ENCODE measurements around the gene DUS2. TPM values are rescaled to one million over a fixed set of nuclear protein-coding genes. Genes with fewer than 3 reads are reported as not detected.
A peak's percentile ranks its signal among the peaks of the same experiment; 100 is the strongest.

Gene DUS2
- total RNA-seq, 1 experiment from 2014 or later = 27.3 TPM

DNA sequence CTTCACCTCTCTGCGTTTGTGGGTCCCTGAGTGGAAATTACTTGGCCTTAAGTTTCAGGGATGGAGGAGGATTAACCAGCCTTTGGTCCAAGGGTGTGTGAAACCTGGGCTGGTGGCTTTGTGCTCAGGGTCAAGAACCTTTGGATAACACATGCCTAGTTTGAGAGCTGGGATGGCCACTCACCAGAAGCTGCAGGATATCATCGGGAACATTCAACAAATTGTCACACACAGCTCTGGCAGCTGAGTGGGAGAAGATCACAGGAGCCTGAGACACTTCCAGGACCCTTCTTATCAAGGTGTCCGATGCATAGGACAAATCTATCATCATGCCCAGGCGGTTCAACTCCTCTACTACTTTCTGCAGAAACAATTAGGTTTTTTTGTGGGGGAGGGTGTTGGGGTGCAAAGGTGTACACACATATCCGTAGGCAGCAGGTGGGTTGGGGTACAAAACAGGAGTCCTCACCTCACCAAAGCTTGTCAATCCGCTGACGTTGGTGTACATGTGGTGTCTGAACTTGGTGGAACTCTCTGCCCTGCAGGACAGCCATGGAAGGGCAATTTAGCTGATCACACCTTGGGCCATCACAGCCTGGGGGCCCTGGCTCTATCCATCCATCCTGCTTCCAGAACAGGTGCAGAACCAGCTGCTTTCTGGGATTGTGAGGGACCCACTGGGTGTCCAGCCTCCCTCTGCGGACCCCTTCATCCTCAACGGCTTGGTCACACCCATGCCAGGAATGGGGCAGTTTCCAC lies 45.4 kb upstream of the DUS2 start:
- Histone ChIP-seq H3K27ac (ENCODE audit: low read depth, low read length) (no peak overlapping the region), H3K4me3 (replicated peaks in 1 of 2; ENCODE audit: low read depth in 1 of 2, low read length in 2 of 2) (no peak overlapping the region), H2AFZ (ENCODE audit: low read depth, low read length, poor library complexity, severe bottlenecking) (no peak overlapping the region), H3K9ac (ENCODE audit: low read length) (no peak overlapping the region), H3K27me3 (ENCODE audit: insufficient read depth, low read length) (no peaks in the 10 kb centered on the region), H3K4me2 (ENCODE audit: low read length) (no peak overlapping the region), H3K36me3 (ENCODE audit: control insufficient read depth in 1 of 2, insufficient read depth in 2 of 2, low read length in 2 of 2) (no peaks in the 10 kb centered on the region), H3K4me1 (ENCODE audit: control insufficient read depth in 1 of 2, insufficient read depth in 2 of 2, low read length in 2 of 2) (no peaks in the 10 kb centered on the region), H3K79me2 (ENCODE audit: insufficient read depth, low read length) (no peaks in the 10 kb centered on the region), H3K9me3 (ENCODE audit: control insufficient read depth in 1 of 2, insufficient read depth in 1 of 2, low read depth in 1 of 2, low read length in 2 of 2) (no peaks in the 10 kb centered on the region), H3K9me2 (ENCODE audit: insufficient read depth) (no peaks in the 10 kb centered on the region), H4K20me1 (ENCODE audit: insufficient read depth) (no peaks in the 10 kb centered on the region)
- no TSS peak for BruUV-seq (replicated peaks)
- ATAC-seq (peak; percentile 57), DNase-seq (ENCODE audit: low read depth, low spot score) (no peak)
- ChIA-PET POLR2A (no interaction called here), RAD21 (ENCODE audit: low non-redundant PET in 1 of 2, low total read pairs in 2 of 2, uncharacterized antibody in 2 of 2, unreplicated experiment in 2 of 2) (no interaction called here), CTCF (no interaction called here)
- intact Hi-C loops (cut with micrococcal nuclease) = no loop called here
- no peak for TF ChIP-seq YY1 (IDR thresholded peaks at IDR 0.05; ENCODE audit: extremely low read depth, insufficient replicate concordance, low read depth, low read length)
- no peak for TF ChIP-seq ZFX (IDR thresholded peaks at IDR 0.05)
- TF ChIP-seq, protein P1, sequence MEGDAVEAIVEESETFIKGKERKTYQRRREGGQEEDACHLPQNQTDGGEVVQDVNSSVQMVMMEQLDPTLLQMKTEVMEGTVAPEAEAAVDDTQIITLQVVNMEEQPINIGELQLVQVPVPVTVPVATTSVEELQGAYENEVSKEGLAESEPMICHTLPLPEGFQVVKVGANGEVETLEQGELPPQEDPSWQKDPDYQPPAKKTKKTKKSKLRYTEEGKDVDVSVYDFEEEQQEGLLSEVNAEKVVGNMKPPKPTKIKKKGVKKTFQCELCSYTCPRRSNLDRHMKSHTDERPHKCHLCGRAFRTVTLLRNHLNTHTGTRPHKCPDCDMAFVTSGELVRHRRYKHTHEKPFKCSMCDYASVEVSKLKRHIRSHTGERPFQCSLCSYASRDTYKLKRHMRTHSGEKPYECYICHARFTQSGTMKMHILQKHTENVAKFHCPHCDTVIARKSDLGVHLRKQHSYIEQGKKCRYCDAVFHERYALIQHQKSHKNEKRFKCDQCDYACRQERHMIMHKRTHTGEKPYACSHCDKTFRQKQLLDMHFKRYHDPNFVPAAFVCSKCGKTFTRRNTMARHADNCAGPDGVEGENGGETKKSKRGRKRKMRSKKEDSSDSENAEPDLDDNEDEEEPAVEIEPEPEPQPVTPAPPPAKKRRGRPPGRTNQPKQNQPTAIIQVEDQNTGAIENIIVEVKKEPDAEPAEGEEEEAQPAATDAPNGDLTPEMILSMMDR (IDR thresholded peaks at IDR 0.05 in 2 of 3, conservative IDR thresholded peaks at IDR 0.05 in 1 of 3; ENCODE audit: borderline replicate concordance in 1 of 3, insufficient read depth in 1 of 3, low read depth in 2 of 3, low read length in 2 of 3) = no peak
- no peak for TF ChIP-seq POLR2AphosphoS5 (IDR thresholded peaks at IDR 0.05; ENCODE audit: low read depth, low read length)
- TF ChIP-seq TCF7L2 (IDR thresholded peaks at IDR 0.05; ENCODE audit: borderline replicate concordance, extremely low read depth, insufficient read depth, insufficient read length) = no peak
- no peak for TF ChIP-seq ELF1 (IDR thresholded peaks at IDR 0.05; ENCODE audit: borderline replicate concordance, low read depth)
- TF ChIP-seq ZNF274 (IDR thresholded peaks at IDR 0.05; ENCODE audit: low read depth, low read length) = no peak
- TF ChIP-seq, protein P2, sequence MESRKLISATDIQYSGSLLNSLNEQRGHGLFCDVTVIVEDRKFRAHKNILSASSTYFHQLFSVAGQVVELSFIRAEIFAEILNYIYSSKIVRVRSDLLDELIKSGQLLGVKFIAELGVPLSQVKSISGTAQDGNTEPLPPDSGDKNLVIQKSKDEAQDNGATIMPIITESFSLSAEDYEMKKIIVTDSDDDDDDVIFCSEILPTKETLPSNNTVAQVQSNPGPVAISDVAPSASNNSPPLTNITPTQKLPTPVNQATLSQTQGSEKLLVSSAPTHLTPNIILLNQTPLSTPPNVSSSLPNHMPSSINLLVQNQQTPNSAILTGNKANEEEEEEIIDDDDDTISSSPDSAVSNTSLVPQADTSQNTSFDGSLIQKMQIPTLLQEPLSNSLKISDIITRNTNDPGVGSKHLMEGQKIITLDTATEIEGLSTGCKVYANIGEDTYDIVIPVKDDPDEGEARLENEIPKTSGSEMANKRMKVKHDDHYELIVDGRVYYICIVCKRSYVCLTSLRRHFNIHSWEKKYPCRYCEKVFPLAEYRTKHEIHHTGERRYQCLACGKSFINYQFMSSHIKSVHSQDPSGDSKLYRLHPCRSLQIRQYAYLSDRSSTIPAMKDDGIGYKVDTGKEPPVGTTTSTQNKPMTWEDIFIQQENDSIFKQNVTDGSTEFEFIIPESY (IDR thresholded peaks at IDR 0.05; ENCODE audit: extremely low read depth, insufficient replicate concordance, low read length) = no peak
- TF ChIP-seq SIN3A (IDR thresholded peaks at IDR 0.05; ENCODE audit: low read depth) = no peak
- TF ChIP-seq EZH2phosphoT487 (IDR thresholded peaks at IDR 0.05; ENCODE audit: borderline replicate concordance) = no peak
- TF ChIP-seq, protein P3, sequence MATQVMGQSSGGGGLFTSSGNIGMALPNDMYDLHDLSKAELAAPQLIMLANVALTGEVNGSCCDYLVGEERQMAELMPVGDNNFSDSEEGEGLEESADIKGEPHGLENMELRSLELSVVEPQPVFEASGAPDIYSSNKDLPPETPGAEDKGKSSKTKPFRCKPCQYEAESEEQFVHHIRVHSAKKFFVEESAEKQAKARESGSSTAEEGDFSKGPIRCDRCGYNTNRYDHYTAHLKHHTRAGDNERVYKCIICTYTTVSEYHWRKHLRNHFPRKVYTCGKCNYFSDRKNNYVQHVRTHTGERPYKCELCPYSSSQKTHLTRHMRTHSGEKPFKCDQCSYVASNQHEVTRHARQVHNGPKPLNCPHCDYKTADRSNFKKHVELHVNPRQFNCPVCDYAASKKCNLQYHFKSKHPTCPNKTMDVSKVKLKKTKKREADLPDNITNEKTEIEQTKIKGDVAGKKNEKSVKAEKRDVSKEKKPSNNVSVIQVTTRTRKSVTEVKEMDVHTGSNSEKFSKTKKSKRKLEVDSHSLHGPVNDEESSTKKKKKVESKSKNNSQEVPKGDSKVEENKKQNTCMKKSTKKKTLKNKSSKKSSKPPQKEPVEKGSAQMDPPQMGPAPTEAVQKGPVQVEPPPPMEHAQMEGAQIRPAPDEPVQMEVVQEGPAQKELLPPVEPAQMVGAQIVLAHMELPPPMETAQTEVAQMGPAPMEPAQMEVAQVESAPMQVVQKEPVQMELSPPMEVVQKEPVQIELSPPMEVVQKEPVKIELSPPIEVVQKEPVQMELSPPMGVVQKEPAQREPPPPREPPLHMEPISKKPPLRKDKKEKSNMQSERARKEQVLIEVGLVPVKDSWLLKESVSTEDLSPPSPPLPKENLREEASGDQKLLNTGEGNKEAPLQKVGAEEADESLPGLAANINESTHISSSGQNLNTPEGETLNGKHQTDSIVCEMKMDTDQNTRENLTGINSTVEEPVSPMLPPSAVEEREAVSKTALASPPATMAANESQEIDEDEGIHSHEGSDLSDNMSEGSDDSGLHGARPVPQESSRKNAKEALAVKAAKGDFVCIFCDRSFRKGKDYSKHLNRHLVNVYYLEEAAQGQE (IDR thresholded peaks at IDR 0.05; ENCODE audit: low read depth) = no peak
- TF ChIP-seq JUND (IDR thresholded peaks at IDR 0.05) = no peak
- TF ChIP-seq, protein P4, sequence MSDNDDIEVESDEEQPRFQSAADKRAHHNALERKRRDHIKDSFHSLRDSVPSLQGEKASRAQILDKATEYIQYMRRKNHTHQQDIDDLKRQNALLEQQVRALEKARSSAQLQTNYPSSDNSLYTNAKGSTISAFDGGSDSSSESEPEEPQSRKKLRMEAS (IDR thresholded peaks at IDR 0.05) = no peak
- TF ChIP-seq FOSL1 (IDR thresholded peaks at IDR 0.05; ENCODE audit: low read depth) = no peak
- no peak for TF ChIP-seq SP1 (IDR thresholded peaks at IDR 0.05; ENCODE audit: low read depth)
- no peak for TF ChIP-seq CEBPB (IDR thresholded peaks at IDR 0.05; ENCODE audit: low read depth)
- no peak for TF ChIP-seq CBX3 (IDR thresholded peaks at IDR 0.05; ENCODE audit: low read depth)
- TF ChIP-seq EZH2 (IDR thresholded peaks at IDR 0.05) = no peak

Data from HCT116 (cell line).